HepG2 (cell line): Measurements from ENCODE around the gene TNFRSF21. TPM values are rescaled to one million over a fixed set of nuclear protein-coding genes. Genes with fewer than 3 reads are reported as not detected.

ENCODE experiments used
- ATAC-seq: fragments of 200-7000 bp; cut with Tn5 transposase; 3 replicates; pipeline ENCODE4 v1.9.1; 2020; ENCODE audit warnings: mild to moderate bottlenecking, moderate library complexity
- BruUV-seq: library from RNA; stranded (reverse); fragments of 400-500 nt; replicated peaks from 2 replicates; lab custom pipeline; 2021; lab: Mats Ljungman, UMichigan
- CTCF ChIA-PET: fragments of 300-600 bp; formaldehyde crosslinking; extraction: SDS; loops from one replicate; lab custom pipeline; 2021; ENCODE audit warnings: low total read pairs, inconsistent platforms, low intra/inter-chr PET ratio; lab: Yijun Ruan, JAX
- POLR2A ChIA-PET: fragments of 350-600 bp; sonication (Branson Sonifier 250); formaldehyde crosslinking; loops from one replicate; lab custom pipeline; 2020; ENCODE audit warnings: antibody characterized with exemption, inconsistent platforms; lab: Yijun Ruan, JAX
- DNase-seq: peaks from one replicate; pipeline ENCODE4 v3.0.0-alpha.2; 2015; ENCODE audit warnings: low spot score
- FAIRE-seq: peaks from 3 replicates; lab custom pipeline; 2011; peaks lifted over from hg19 to GRCh38; lab: Jason Lieb, UNC
- H2AFZ ChIP-seq: one replicate; pipeline ENCODE4 v1.6.1; 2011; ENCODE audit warnings: low read length, inconsistent platforms
- H3K27ac ChIP-seq: fragments of 300-600 bp; 3 replicates; pipeline ENCODE4 v1.8.0; 2011; ENCODE audit warnings: mixed run types, mild to moderate bottlenecking, mixed read lengths, low read length, inconsistent platforms; ENCODE audit not compliant: insufficient read depth; ENCODE audit errors: extremely low read length
- H3K27me3 ChIP-seq, 2 experiments: fragments of 200-600 bp in 1 of 2; 2 replicates in 1 of 2; 3 replicates in 1 of 2; pipeline versions ENCODE4 v1.6.0 to v1.8.0; 2011; ENCODE audit warnings: low read length in 2 of 2, mild to moderate bottlenecking in 2 of 2, moderate library complexity in 2 of 2, inconsistent platforms in 1 of 2; ENCODE audit not compliant: insufficient read depth in 2 of 2, control insufficient read depth in 1 of 2
- H3K36me3 ChIP-seq, 2 experiments: fragments of 200-600 bp in 1 of 2; replicated peaks in 1 of 2; 2 replicates in 1 of 2; 3 replicates in 1 of 2; pipeline versions ENCODE4 v1.5.1 to v1.8.0; 2011; ENCODE audit warnings: low read length in 2 of 2, inconsistent platforms in 1 of 2; ENCODE audit not compliant: insufficient read depth in 2 of 2, control insufficient read depth in 1 of 2
- H3K4me1 ChIP-seq: 2 replicates; pipeline ENCODE4 v1.5.1; 2012; ENCODE audit warnings: low read length, inconsistent platforms; ENCODE audit not compliant: insufficient read depth
- H3K4me2 ChIP-seq: 2 replicates; pipeline ENCODE4 v1.6.0; 2011; ENCODE audit warnings: low read depth, low read length, inconsistent platforms
- H3K4me3 ChIP-seq, 3 experiments: fragments of 200-600 bp in 1 of 3; sonication (generic), shearing (Covaris generic) in 1 of 3; replicated peaks in 1 of 3; 2 replicates each; pipeline ENCODE4 v1.5.1; 2011 to 2016; ENCODE audit warnings: low read length in 3 of 3, inconsistent platforms in 2 of 3, low read depth in 2 of 3, mild to moderate bottlenecking in 2 of 3, control low read depth in 1 of 3, mixed read lengths in 1 of 3; ENCODE audit not compliant: insufficient read depth in 1 of 3
- H3K79me2 ChIP-seq: one replicate; pipeline ENCODE4 v1.6.1; 2011; ENCODE audit warnings: low read length, inconsistent platforms; ENCODE audit not compliant: insufficient read depth
- H3K9ac ChIP-seq: 2 replicates; pipeline ENCODE4 v1.6.0; 2011; ENCODE audit warnings: mild to moderate bottlenecking, low read depth, low read length, inconsistent platforms; ENCODE audit not compliant: insufficient read depth
- H3K9me3 ChIP-seq: 2 replicates; pipeline ENCODE4 v1.5.1; 2012; ENCODE audit warnings: mild to moderate bottlenecking, low read length
- H4K20me1 ChIP-seq: 2 replicates; pipeline ENCODE4 v1.6.0; 2011; ENCODE audit warnings: inconsistent platforms, mild to moderate bottlenecking, low read length, moderate library complexity; ENCODE audit not compliant: insufficient read depth
- CREBL2 ChIP-seq: sonication (generic); formaldehyde crosslinking; IDR thresholded peaks from 2 replicates; pipeline ENCODE4 v1.8.1; 2023; ENCODE audit warnings: missing genetic modification reagents, mild to moderate bottlenecking, borderline replicate concordance
- HNRNPK ChIP-seq: fragments of 200-400 bp; formaldehyde crosslinking; IDR thresholded peaks from 2 replicates; pipeline ENCODE4 v1.6.1; 2018; ENCODE audit warnings: low read length, low read depth, moderate library complexity, mild to moderate bottlenecking; ENCODE audit not compliant: poor library complexity, severe bottlenecking
- RBM22 ChIP-seq: fragments of 200-400 bp; formaldehyde crosslinking; optimal IDR thresholded peaks from 2 replicates; pipeline ENCODE3; 2017; ENCODE audit warnings: mild to moderate bottlenecking, low read length, moderate library complexity
- TFAP4 ChIP-seq: sonication (generic); IDR thresholded peaks from 2 replicates; pipeline ENCODE4 v1.6.1; 2016; ENCODE audit warnings: low read depth, borderline replicate concordance
- ZNF629 ChIP-seq: sonication (generic); formaldehyde crosslinking; conservative IDR thresholded peaks from 2 replicates; pipeline ENCODE4 v1.5.0; 2020; ENCODE audit warnings: missing genetic modification reagents
- WGBS: methylation state at CpG from one replicate; pipeline ENCODE4 v1.1.6; 2017; ENCODE audit warnings: low lambda C conversion rate; 5-methylcytosine and 5-hydroxymethylcytosine counted together
- in situ Hi-C: cut with HindIII; loops from 2 replicates; pipeline ENCODE4 v1.10.0; 2017; ENCODE audit warnings: low pct_unique_long_range_greater_than_20kb; ENCODE audit not compliant: extremely low pct_ligation_motif_present
- intact Hi-C: fragments of 100-400 bp; cut with micrococcal nuclease; formaldehyde crosslinking; loops from one replicate; pipeline ENCODE4 v1.10.0; 2022; ENCODE audit not compliant: unreplicated experiment
- polyA plus RNA-seq, 8 experiments: library from polyadenylated mRNA; depleted of rRNA in 3 of 8; stranded (reverse) in 7 of 8; unstranded in 1 of 8; fragments of >200 nt; fragmentation: Illumina TruSeq in 4 of 8; extraction: Trizol in 4 of 8; gene quantifications; 2 replicates each; pipeline versions ENCODE4 v1.2.1 to v1.2.3, GENCODE V29; 2011 to 2016; ENCODE audit warnings: low read depth in 4 of 8, missing spikeins in 1 of 8, mixed read lengths in 1 of 8; ENCODE audit not compliant: insufficient read depth in 1 of 8
- total RNA-seq, 5 experiments: library from RNA; depleted of rRNA; stranded (reverse); fragments of >200 nt; fragmentation: Illumina TruSeq; extraction: Trizol; gene quantifications; 2 replicates each; pipeline ENCODE4 v1.2.3, GENCODE V29; 2016; ENCODE audit warnings: low read depth in 1 of 5

TNFRSF21 gene
- total and polyA plus RNA-seq, 2 of the 13 experiments (the other 11 are each of a cell fraction or from before 2014, with no cell fraction given), result 24.8 to 46.3 TPM

GRCh38 chr6:47240277-47240890, 69.3 kb downstream of the TNFRSF21 start:
- WGBS, result over 99% methylated on average over 5 of the region's 5 CpGs
- H3K27ac ChIP-seq, result no peak overlapping the region
- H3K79me2 ChIP-seq, result peaks cover 20% of the 10 kb centered on the region
- no peak overlapping the region for H3K4me2 ChIP-seq
- CTCF ChIA-PET, result no interaction called here
- TF ChIP-seq TFAP4 (no peak), ZNF629 (CRISPR knock-in tag) (peak; percentile 86), RBM22 (peak; percentile 84)
- TF ChIP-seq, all 625 proteins: peak for 2
- no peak overlapping the region for H3K4me3 ChIP-seq
- FAIRE-seq (no peak), DNase-seq (no peak), ATAC-seq (no peak)
- H3K27me3 ChIP-seq, result no peaks in the 10 kb centered on the region
- intact Hi-C loops (no loop called here), in situ Hi-C loops (loop anchor here (10.0 kb wide), 1 partner anchor 136 kb away; no protein-coding TSS in a partner anchor)
- H2AFZ ChIP-seq, result no peak overlapping the region
- no peak overlapping the region for H3K9ac ChIP-seq
- H3K4me1 ChIP-seq, result no peaks in the 10 kb centered on the region
- H4K20me1 ChIP-seq, result no peaks in the 10 kb centered on the region
- H3K36me3 ChIP-seq, result peaks cover 23 to 59% of the 10 kb centered on the region in 2 experiments
- POLR2A ChIA-PET, result no interaction called here
- BruUV-seq, result no TSS peak
- H3K9me3 ChIP-seq, result no peaks in the 10 kb centered on the region

GRCh38 chr6:47239546-47239945, 70.2 kb downstream of the TNFRSF21 start:
- Histone ChIP-seq H3K9me3 (no peaks in the 10 kb centered on the region), H3K27ac (no peak overlapping the region), H2AFZ (no peak overlapping the region), H3K4me3 (no peak overlapping the region), H3K27me3 (no peaks in the 10 kb centered on the region), H4K20me1 (no peaks in the 10 kb centered on the region), H3K36me3 (peaks cover 24 to 56% of the 10 kb centered on the region in 2 experiments), H3K9ac (no peak overlapping the region), H3K79me2 (peaks cover 20% of the 10 kb centered on the region), H3K4me2 (no peak overlapping the region), H3K4me1 (no peaks in the 10 kb centered on the region)
- ChIA-PET POLR2A (no interaction called here), CTCF (no interaction called here)
- no peak for DNase-seq
- 97% methylated on average over 2 of the region's 2 CpGs for WGBS
- intact Hi-C loops, result no loop called here
- no peak for ATAC-seq
- in situ Hi-C loops, result loop anchor here (5.0 kb wide), 1 partner anchor 68 kb away; the partner anchor contains the start of gene TNFRSF21
- TSS peak; percentile 20 for BruUV-seq
- FAIRE-seq, result no peak
- TF ChIP-seq CREBL2 (CRISPR knock-in tag), result no peak
- TF ChIP-seq HNRNPK, result peak; percentile 89
